ENCODE measurements around the gene IGSF3. TPM values are rescaled to one million over a fixed set of nuclear protein-coding genes. Genes with fewer than 3 reads are reported as not detected.

IGSF3 gene
- total RNA-seq, 4 donors from 2014 or later: 2.5 to 14.3 (median 8.5) TPM

GRCh38 chr1:116690396-116690848, 22.9 kb upstream of the IGSF3 start:
- 69% methylated on average over 2 of the region's 2 CpGs for WGBS
- Histone ChIP-seq H3K4me1 (peaks cover 0 to 13% (median 9%) of the 10 kb centered on the region in 4 donors), H3K27me3 (no peaks in the 10 kb centered on the region), H3K4me3 (no peak overlapping the region), H3K27ac (replicated peaks in 1 of 4) (no peak overlapping the region), H3K9me3 (no peaks in the 10 kb centered on the region), H3K36me3 (no peaks in the 10 kb centered on the region)
- intact Hi-C loops (cut with DNase I): no loop called here
- DNase-seq (ENCODE audit: extremely low spot score): no peak
- no peak for TF ChIP-seq POLR2A (IDR thresholded peaks at IDR 0.05; ENCODE audit: low read depth)
- TF ChIP-seq, protein P1, sequence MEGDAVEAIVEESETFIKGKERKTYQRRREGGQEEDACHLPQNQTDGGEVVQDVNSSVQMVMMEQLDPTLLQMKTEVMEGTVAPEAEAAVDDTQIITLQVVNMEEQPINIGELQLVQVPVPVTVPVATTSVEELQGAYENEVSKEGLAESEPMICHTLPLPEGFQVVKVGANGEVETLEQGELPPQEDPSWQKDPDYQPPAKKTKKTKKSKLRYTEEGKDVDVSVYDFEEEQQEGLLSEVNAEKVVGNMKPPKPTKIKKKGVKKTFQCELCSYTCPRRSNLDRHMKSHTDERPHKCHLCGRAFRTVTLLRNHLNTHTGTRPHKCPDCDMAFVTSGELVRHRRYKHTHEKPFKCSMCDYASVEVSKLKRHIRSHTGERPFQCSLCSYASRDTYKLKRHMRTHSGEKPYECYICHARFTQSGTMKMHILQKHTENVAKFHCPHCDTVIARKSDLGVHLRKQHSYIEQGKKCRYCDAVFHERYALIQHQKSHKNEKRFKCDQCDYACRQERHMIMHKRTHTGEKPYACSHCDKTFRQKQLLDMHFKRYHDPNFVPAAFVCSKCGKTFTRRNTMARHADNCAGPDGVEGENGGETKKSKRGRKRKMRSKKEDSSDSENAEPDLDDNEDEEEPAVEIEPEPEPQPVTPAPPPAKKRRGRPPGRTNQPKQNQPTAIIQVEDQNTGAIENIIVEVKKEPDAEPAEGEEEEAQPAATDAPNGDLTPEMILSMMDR (IDR thresholded peaks at IDR 0.05): no peak
- TF ChIP-seq EP300 (IDR thresholded peaks at IDR 0.05): no peak
- no peak for TF ChIP-seq POLR2AphosphoS5 (IDR thresholded peaks at IDR 0.05)

- Histone ChIP-seq H3K36me3 (no peaks in the 10 kb centered on the region), H3K9me3 (no peaks in the 10 kb centered on the region), H3K27ac (replicated peaks in 1 of 4) (no peak overlapping the region), H3K4me3 (no peak overlapping the region), H3K27me3 (no peaks in the 10 kb centered on the region), H3K4me1 (peaks cover 0 to 13% (median 9%) of the 10 kb centered on the region in 4 donors)
- TF ChIP-seq POLR2AphosphoS5 (IDR thresholded peaks at IDR 0.05): no peak
- no peak for TF ChIP-seq EP300 (IDR thresholded peaks at IDR 0.05)
- TF ChIP-seq, protein P1 (IDR thresholded peaks at IDR 0.05): no peak
- TF ChIP-seq POLR2A (IDR thresholded peaks at IDR 0.05; ENCODE audit: low read depth): no peak
- intact Hi-C loops (cut with DNase I): no loop called here
- DNase-seq (ENCODE audit: extremely low spot score): peak; percentile 90
- 75% methylated on average over 4 of the region's 4 CpGs for WGBS
Observed at GRCh38 chr1:116686723-116687352, 19.3 kb upstream of the IGSF3 start.

- Histone ChIP-seq H3K4me1 (peaks cover 0 to 9% (median 7%) of the 10 kb centered on the region in 4 donors), H3K27ac (replicated peaks in 1 of 4) (no peak overlapping the region), H3K9me3 (no peaks in the 10 kb centered on the region), H3K4me3 (no peak overlapping the region), H3K36me3 (no peaks in the 10 kb centered on the region), H3K27me3 (no peaks in the 10 kb centered on the region)
- DNase-seq (ENCODE audit: extremely low spot score): peak; percentile 80
- WGBS: 99% methylated on average over 7 of the region's 7 CpGs
- TF ChIP-seq, protein P1 (IDR thresholded peaks at IDR 0.05): no peak
- TF ChIP-seq EP300 (IDR thresholded peaks at IDR 0.05): no peak
- intact Hi-C loops (cut with DNase I): no loop called here
Observed at GRCh38 chr1:116686175-116686574, 18.6 kb upstream of the IGSF3 start.

DNA sequence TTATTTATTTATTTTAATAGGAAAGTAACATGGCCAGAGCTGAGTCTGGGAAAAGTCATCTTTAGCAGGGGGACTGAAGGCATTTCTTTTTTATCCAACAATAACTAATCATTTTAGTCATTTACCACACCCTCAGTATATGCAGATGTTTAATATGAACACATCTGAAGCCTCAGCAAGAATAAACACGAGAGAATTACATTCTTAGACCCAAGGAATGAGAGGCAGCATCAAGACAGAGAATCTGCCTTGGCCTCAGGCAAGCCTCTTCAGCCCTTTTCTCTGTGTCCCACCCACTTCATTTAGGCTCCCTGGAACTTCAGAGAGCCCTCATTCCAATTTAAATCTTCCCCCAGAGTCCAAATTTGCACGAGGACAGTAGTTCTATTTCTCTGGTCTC, 17.0 kb upstream of the IGSF3 start:
- intact Hi-C loops (cut with DNase I): no loop called here
- 84% methylated on average over 2 of the region's 2 CpGs for WGBS
- H3K4me3 ChIP-seq: no peak overlapping the region

More for the DNA sequence above, 17.0 kb upstream of the IGSF3 start:
- no peaks in the 10 kb centered on the region for H3K36me3 ChIP-seq
- TF ChIP-seq POLR2AphosphoS5 (IDR thresholded peaks at IDR 0.05): no peak
- TF ChIP-seq, protein P1 (IDR thresholded peaks at IDR 0.05): no peak
- TF ChIP-seq POLR2A (IDR thresholded peaks at IDR 0.05; ENCODE audit: low read depth): no peak
- no peak for TF ChIP-seq EP300 (IDR thresholded peaks at IDR 0.05)
- no peaks in the 10 kb centered on the region for H3K9me3 ChIP-seq
- peaks cover 0 to 4% (median 0%) of the 10 kb centered on the region in 4 donors for H3K27me3 ChIP-seq
- no peaks in the 10 kb centered on the region for H3K4me1 ChIP-seq
- no peak for DNase-seq (ENCODE audit: extremely low spot score)
- no peak overlapping the region for H3K27ac ChIP-seq (replicated peaks in 1 of 4)
